Activated naive CD4-positive, alpha-beta T cell (primary cell): ENCODE results near the gene KCNJ9.
"Not testable (repeated sequence)": the region's sequence is repeated elsewhere in the genome, so short reads cannot be mapped to it uniquely, and the experiment has no call there.

Source experiments
- DNase-seq, 4 experiments: peaks; one replicate each; lab custom pipeline; 2025; lab: John Stamatoyannopoulos, UW

The KCNJ9 gene

DNA sequence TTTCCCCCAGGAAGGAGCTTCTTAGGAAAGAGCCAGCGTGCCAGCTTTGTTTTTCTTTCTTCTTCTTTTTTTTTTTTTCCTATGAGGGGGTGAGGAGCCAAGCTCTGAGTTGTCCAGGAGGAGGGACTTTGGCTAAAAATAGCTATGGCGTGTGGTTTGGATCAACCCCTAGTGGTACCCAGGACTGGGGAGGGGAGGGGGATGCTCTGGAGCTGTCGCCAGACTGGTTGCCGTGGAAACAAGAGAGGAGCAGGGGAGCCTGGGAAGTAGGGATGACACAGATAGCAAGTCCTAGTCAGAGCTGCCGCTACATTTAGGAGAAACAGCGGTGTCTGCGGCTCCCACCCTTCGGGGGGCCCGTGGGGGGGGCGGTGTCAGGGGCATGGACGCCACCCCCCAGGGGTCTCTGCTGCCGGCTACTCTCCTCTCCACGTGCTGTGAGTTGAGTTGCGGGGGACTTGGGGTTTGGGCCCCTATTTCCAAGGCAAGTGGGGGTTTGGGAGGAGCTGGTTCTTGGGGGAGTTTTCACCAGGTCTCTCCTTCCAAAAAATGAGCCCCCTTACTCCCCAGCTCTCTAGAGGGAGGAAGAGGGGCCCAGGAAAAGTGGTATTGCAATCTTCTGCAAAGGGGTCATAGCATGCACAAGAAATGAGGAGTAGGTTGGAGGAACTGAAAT, at the start of gene KCNJ9:
Gene KCNJ9, plus strand, starts transcription at position 278 of the 676 bp plus-strand sequence. CDS start 2,493 bp downstream, outside the sequence.
- DNase-seq: no peak

- DNase-seq: no peak
Observed at GRCh38 chr1:160032165-160032820, 49.0 kb upstream of the KCNJ9 start.

DNA sequence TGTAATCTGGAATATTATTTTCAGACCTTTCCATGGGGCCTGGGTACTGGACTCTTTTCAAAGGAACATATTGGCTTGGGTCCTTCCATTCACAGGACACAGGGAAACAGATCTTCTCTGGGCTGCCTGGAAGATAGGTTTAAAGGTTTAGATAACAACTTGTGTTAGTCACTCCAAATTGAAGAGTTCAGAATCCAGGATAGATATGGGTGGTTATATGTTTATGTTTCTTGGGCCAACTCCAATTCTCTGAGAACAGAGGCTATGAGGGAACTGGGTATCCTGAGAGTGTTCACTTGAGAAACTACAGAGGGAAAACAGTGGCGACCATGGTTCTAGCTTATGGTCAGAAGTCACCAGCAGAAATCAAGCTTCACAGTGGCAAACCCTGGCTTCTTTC, 40.9 kb upstream of the KCNJ9 start:
- no peak for DNase-seq

DNA sequence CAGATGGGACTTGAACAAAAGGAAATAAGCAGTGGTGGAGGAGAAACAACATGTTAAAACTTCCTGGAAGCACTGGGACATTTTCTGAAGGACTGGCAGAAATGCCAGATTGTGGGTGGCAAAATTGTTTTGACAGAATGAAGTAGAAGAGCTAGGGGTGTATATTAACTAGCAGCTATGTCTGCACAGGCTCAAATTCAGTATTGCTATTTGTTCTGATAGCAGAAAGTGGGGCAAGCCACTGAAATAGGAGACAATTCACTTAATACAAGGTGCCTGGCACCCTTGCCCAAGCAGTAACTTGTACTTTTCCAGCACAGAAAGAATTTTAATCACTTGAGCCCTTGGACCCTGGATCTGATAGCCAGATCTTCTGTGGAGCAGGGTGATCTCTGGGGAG, 37.8 kb upstream of the KCNJ9 start:
- no peak for DNase-seq

DNA sequence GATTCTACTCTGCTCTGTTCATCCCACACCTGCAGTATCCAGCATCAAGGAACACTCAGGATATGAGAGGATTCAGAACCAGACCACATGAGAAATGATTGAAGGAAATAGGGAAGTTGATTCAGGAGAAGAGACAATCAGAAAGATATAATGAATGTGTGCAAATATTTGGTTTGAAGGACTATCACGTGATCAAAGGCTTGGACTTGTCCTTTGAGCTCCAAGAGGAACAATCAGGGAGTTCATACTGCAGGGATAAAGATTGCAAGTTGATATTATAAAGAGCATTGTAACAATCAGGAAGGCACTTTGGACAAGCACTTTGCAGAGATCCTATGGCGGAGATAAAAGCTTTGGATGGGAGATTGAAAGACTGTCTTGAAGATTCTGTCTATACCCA, 35.7 kb upstream of the KCNJ9 start:
- no peak for DNase-seq

GRCh38 chr1:160046494-160047110, 34.7 kb upstream of the KCNJ9 start:
- DNase-seq: peak in 1 of 4 experiments; percentile 6

DNA sequence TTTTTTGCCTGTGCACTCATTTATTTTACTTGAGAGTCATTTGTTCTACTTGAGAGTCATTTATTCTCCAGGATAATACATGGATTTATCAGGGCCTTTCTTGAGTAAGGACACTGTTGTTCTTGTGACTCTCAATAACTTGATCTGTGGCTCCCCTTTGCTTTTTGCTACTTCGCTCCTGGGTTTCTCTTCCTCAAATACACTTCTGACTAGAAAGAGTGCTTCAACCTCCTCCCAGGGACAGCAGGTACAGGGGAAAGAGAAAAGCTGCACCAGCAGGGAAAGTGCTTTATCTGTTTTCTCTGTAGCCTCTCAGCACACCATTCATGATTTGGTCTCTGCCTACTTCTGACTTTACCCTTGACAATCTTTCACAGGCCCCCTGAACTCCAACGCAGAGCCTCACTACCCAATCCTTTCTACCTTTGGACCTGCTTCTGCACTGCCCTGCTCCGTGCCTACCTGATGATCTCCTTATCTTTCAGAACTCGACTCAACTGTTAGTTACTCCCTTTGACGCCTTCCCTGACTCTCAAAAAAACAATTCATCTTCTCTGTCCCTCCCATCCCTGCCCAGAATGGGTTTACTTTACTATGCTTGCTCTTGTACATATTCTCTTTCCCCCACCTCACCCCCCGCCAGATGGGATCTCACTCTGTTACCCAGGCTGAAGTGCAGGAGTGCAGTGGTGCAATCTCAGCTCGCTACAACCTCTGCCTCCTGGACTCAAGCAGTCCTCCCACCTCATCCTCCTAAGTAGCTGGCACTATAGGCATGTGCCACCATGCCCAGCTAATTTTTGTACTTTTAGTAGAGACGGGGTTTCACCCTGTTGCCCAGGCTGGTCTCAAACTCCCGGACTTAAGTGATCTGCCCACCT, 34.0 kb upstream of the KCNJ9 start:
- no peak for DNase-seq

GRCh38 chr1:160048335-160048734, 33.0 kb upstream of the KCNJ9 start:
- no peak for DNase-seq

GRCh38 chr1:160049101-160049500, 32.2 kb upstream of the KCNJ9 start:
- no peak for DNase-seq

DNA sequence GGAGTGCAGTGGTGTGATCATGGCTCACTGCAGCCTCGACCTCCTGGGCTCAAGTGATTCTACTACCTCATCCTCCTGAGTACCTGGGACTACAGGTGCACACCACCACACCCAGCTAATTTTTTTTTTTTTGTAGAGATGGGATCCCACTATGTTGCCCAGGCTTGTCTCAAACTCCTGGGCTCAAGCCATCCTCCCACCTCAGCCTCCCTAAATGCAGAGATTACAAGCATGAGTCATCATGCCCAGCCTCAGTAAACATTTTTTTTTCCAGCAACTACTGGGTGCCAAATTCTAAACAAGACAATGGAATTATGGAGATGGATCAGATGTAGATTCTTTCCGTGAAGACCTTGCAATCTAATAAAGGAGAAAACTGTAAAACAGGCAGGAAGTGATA, 31.2 kb upstream of the KCNJ9 start:
- not testable (repeated sequence) for DNase-seq

- no peak for DNase-seq
Observed at GRCh38 chr1:160050619-160051018, 30.7 kb upstream of the KCNJ9 start.

DNA sequence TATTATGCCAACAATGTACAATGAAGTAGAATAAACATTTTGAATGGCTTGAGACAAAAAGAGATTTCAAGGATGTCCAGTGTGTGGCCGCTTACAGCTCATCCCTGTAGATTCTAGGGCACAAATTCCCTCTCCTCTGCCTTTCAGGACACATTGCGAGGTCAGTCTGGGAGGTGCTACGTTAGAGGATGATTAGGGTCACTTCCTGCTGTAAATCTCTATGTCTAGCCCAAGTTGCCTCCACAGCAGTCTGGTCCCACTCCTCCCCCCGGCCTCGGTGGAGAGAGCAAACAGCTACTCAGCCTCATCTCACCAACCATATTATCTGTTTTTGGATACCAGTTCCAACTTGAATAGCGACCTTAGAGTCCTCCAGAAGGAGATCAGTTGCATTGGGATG, 28.4 kb upstream of the KCNJ9 start:
- DNase-seq: no peak

DNA sequence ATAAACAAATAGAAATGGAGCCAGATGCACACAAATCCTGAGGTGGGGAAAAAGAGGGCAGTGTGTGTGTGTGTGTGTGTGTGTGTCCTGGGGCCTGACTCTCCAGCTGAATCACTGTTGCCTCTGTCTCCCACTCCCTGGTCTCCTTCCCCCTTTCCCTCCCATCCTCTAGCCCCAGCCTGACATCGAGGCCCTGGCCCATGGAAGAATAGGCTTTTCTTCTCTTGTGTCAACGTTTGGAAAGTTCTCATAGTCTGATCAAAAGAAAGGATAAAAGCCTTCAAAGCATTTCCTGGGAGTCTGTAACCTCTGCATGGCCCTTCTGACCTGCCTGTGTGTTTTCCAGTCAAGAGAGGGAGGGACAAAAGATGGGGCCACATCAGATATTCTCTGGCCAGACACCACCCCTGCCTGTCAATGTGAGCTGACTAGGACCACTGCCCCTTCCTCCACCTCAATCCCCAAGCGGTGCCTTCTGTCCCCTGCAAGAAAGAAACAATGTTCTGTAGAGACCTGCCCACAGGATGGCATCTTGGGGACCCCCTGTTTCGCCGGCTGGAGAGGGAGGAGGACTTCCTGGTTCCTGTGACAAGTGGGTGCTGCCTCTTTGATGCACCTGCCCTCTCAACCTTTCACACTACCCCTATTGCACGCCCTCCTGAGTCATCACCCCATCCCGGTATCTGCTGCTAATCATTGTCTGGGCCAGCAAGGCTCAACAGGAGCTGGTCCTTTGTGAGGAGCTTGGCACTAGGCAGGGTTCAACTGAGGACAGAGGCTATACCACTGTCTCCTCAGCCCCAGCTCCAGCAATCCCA, 27.6 kb upstream of the KCNJ9 start:
- no peak for DNase-seq

GRCh38 chr1:160056648-160057169, 24.6 kb upstream of the KCNJ9 start:
- DNase-seq: no peak

DNA sequence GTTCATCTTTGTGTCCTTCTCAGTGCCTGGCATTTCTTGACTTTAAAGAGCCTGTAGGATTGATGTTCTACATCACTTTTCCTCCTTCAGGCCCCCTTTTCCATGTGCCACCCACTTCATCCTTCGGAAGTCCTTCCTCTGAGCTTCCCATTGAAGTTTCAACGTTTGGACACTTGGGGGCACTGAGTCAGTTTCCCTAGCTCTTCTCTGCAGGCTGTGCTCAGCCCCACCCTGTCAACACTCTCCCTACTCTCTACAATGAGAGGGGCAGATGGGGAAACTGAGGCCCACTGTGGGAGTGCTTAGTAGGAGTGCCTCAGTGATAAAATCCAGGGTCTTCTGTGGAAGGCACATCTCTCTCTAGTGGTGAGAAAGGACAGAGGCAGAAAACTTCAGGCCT, 23.3 kb upstream of the KCNJ9 start:
- DNase-seq: no peak

- no peak for DNase-seq
Observed at GRCh38 chr1:160061369-160062229, 19.7 kb upstream of the KCNJ9 start.

DNA sequence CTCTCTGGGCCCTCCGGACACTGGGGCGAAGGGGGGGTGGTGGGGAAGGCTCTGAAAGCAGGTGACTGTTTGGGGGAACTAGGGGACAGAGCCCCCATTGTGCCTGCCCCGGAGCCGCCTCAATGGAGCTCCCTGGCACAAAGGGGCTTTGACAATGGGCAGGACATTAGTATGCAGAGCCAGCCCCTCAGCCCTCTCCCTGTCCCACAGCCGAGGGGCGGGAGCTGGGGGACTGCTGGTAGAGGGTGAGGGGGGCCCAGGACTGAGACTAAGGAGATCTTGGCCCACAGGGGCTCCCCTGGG, 19.2 kb upstream of the KCNJ9 start:
- no peak for DNase-seq

DNA sequence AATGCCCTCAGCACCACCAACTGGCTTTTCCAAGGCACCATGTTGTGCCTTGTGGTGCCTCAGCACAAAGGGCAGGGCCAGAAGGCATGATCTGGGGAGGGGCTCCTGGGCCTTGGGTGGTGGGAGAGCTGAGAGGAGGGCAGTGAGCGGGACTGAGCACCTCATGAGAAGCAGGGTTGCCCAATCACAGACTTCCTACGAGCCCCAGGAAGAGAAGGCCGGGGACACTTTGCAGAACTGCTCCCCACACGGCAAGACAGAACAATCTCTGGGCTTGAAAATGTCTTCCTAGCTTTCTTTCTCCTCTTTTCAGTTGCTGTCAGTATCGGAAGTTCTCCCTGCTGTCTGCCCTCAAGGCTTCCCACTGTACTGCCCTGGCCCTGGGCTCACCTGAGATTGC, 18.2 kb upstream of the KCNJ9 start:
- DNase-seq: no peak

DNA sequence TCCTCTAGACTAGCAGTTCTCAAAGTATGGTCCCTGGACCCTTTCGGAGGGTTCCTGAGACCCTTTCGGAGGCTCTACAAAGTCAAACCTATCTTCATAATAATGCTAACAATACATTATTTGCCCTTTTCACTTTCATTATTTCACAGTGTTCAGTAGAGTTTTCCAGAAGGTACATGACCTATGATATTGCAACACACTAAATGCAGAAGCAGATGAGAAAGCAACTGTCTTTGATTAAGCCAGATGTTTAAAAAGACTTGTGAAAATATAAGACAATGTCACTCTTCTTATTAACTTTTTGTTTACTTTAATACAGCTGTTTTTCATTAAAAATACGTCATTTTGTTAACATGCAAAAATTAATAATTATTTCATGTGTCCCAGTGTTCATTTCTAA, 17.2 kb upstream of the KCNJ9 start:
- DNase-seq: no peak

DNA sequence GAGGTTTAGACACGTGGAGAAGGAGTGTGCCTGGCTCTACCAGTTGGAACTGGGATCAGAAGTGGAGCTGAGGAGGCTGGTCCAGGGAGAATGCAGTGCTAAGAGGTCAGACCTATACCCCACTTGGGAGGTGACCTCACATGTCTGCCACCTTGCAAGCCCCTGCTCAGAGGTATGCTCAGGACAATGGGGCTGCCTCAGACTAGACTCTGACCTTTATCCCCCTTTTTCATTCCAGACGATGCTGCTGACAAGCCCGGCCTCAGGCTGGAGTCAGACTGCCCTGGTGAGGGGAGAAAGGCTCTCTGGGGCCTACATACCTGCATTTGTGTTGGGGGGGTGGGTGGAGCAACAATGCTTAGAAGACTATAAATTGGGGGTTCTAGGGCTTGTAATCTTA, 16.6 kb upstream of the KCNJ9 start:
- DNase-seq: no peak
